ENCODE data around the gene MCOLN1. TPM values are rescaled to one million over a fixed set of nuclear protein-coding genes. Genes with fewer than 3 reads are reported as not detected.

The MCOLN1 gene
- total RNA-seq: 5.3 and 10.5 TPM in 2 replicates

DNA sequence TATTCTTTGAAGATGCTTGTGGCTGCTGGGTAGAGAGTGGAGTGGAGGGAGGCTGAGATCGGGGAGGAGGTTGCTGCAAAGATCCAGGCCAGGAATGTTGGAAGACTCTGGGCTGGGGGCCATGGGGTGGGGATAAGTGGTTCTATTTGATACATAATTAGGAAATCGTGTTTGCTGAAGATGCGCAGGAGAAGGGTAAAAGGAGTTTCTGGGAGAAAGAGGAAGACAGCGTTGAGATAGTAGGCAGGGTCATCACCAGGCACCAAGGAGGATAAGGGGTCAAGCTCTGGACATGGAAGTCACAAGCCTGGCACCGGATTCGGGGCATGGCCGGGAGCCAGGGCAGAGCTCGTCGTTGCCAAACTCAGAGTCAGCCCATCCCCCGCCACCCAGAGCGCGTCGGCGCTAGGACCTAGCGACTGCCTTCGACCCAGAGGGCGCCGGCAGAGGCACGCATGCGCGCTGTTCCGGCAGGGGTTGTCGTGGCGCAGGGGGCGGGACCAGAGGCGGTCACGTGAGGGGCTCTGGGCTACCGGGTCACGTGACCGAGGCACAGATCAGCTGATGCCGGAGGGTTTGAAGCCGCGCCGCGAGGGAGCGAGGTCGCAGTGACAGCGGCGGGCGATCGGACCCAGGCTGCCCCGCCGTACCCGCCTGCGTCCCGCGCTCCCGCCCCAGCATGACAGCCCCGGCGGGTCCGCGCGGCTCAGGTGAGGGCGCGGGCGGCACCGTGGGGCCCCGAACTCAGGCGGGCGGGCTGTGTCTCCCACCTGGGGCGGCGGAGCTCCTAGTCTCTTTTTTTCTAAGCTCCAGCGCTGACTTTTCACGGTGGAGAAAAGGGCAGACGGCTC lies at the start of gene MCOLN1:
TSS of gene MCOLN1 (plus strand) at position 553 of the 851 bp plus-strand sequence. CDS start at position 680, 127 bp downstream.

DNA sequence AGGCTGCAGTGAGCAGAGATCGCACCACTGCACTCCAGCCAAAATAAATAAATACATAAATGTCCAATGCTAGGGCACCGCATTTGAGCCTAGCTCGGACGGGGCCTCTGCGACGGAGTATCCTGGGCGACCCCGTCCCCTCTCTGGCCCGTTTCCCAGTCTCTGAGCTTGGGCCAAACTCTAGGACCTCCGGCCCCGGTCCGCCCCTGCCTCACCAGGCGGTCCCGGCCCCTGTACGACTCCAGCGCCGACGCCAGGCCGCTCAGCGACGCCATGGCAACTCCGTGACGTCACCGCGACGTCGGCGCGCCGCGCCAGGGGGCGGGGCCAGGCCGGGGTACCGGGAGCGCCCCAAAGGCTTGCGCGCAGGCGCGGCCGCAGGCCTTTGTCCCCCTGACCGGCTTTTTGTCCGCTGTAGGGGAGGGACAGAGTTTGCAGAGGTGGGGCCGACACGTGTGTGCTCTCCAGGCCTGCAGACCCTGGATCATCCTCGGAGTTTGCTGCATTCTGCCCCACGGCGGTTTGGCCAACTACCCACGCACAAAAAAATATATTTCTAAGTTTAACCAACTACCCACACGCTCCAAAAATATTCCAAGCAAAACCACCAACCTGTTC lies 33.6 kb upstream of the MCOLN1 start, which contains the start of gene PEX11G:
TSS of gene PEX11G (minus strand) at position 300 of the 618 bp plus-strand sequence. CDS start at position 275, 25 bp downstream.

DNA sequence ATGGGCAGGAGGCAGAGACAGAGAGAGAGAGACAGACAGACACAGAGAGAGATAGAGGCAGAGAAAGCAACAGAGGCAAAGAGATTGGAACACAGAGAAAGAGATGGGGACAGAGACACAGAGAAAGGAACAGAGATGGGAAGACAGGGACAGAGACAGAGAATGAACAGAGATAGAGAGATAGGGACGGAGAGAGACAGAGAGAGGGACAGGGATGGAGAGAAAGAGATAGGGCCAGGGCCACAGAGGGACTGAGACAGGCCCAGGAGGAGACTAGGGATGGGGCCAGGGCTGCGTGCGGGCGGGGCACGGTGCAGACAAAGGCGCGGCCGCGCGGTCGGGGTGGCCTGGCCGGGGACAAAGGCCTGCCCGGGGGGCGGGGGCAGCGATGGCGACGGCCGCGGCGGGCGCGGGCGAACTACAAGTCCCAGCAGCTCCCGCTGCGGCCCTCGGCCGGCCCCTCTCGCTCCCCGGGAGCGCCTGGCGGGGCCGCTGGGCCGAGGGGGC lies 6.7 kb upstream of the MCOLN1 start, which contains the start of gene ZNF358:
TSS of gene ZNF358 (plus strand) at position 459 of the 507 bp plus-strand sequence. CDS start 3,140 bp downstream, outside the sequence.

DNA sequence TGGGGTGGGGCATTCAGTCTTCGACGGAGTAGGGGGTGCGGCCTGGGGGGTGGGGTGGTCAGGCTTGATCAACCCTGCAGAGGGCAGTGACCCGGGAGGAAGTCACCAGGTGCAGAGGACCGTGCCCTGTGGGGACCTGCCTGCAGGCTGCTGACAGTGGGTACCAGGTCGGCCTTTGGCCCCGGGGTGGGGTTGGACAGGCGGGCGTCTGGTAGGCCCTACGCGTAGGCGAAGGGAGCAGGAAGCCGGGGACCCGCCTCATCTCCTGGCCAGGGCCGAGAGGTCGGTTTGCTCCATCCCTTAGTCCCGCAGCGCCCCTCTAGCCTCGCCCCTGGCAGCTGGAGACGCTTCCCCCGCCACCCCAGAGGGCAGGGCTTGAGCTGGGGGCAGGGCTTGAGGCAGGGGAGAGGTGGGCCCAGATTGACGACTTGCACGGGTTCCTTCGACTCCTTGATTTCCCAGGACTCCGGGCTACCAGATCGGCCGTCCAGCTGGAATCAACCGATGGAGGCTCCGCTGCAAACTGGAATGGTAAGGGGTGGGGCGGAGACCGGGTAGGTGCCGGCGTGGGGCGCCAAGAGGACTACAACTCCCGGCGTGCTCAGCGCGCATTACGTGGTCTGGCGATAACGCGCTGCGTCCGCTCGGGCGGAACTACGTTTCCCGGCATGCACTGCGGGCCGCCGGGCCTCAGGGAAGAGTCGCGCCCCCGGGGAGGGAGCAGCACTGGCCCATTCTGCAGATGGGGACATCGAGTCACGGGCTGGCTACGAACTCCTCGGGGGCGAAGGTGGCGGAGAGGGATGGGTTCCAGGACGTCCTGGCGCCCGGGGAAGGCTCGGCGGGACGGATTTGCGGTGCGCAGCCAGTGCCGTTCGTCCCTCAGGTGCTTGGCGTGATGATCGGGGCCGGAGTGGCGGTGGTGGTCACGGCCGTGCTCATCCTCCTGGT lies 12.9 kb downstream of the MCOLN1 start, which contains the start of gene PNPLA6:
TSS of gene PNPLA6 (plus strand) at position 671 of the 951 bp plus-strand sequence. CDS start at position 743, 72 bp downstream.

Other genes starting within 250 kb of the MCOLN1 start
- gene INSR, start 228.2 kb upstream of the MCOLN1 start, total RNA-seq: 17.2 and 28.4 TPM in 2 replicates
- gene ARHGEF18, start 173.7 kb upstream of the MCOLN1 start, total RNA-seq: 25.5 and 32.1 TPM in 2 replicates
- gene PEX11G, start 33.6 kb upstream of the MCOLN1 start, total RNA-seq: 1.6 and 4.0 TPM in 2 replicates
- gene ZNF358, start 6.5 kb upstream of the MCOLN1 start, total RNA-seq: 75.0 and 103 TPM in 2 replicates
- 66.0 and 68.0 TPM in 2 replicates for gene PNPLA6, start 13.1 kb downstream of the MCOLN1 start, total RNA-seq
- not detected in 2 replicates for gene CAMSAP3, start 73.2 kb downstream of the MCOLN1 start, total RNA-seq
- 27.9 and 35.8 TPM in 2 replicates for gene XAB2, start 106.9 kb downstream of the MCOLN1 start, total RNA-seq
- 14.2 and 32.1 TPM in 2 replicates for gene PET100, start 107.2 kb downstream of the MCOLN1 start, total RNA-seq
- 0.82 TPM in 1 of 2 replicates, not detected in the other for gene PCP2, start 111.1 kb downstream of the MCOLN1 start, total RNA-seq
- gene STXBP2, start 114.5 kb downstream of the MCOLN1 start, total RNA-seq: 5.0 and 16.7 TPM in 2 replicates
- not detected in 2 replicates for gene RETN, start 146.4 kb downstream of the MCOLN1 start, total RNA-seq
- not detected in 2 replicates for gene MCEMP1, start 154.5 kb downstream of the MCOLN1 start, total RNA-seq
- 125 and 141 TPM in 2 replicates for gene TRAPPC5, start 158.2 kb downstream of the MCOLN1 start, total RNA-seq
- not detected in 2 replicates for gene FCER2, start 179.5 kb downstream of the MCOLN1 start, total RNA-seq
- not detected in 2 replicates for gene CLEC4G, start 209.5 kb downstream of the MCOLN1 start, total RNA-seq
- not detected in 2 replicates for gene CD209, start 224.9 kb downstream of the MCOLN1 start, total RNA-seq
- gene CLEC4M, start 240.6 kb downstream of the MCOLN1 start, total RNA-seq: not detected in 2 replicates

All from pericardium fibroblast (primary cell).